GM12878 (cell line): Measurements from ENCODE around the gene C16orf92. TPM values are rescaled to one million over a fixed set of nuclear protein-coding genes. Genes with fewer than 3 reads are reported as not detected.

Experiments
- ATAC-seq: fragments of 200-7000 bp; cut with Tn5 transposase; 3 replicates; pipeline ENCODE4 v1.9.1; 2020; ENCODE audit warnings: mild to moderate bottlenecking, moderate library complexity
- BruUV-seq: library from RNA; stranded (reverse); fragments of 400-500 nt; replicated peaks from 2 replicates; lab custom pipeline; 2021; lab: Mats Ljungman, UMichigan
- CTCF ChIA-PET: fragments of 300-600 bp; sonication (Branson Sonifier 250); formaldehyde crosslinking; extraction: SDS; loops from one replicate; lab custom pipeline; 2021; ENCODE audit warnings: inconsistent platforms; lab: Yijun Ruan, JAX
- POLR2A ChIA-PET: fragments of 350-600 bp; formaldehyde crosslinking; extraction: SDS; loops from one replicate; lab custom pipeline; 2021; ENCODE audit warnings: inconsistent platforms; lab: Charles Lee
- RAD21 ChIA-PET: fragments of 300-600 bp; sonication (Branson Sonifier 250); formaldehyde crosslinking; loops from one replicate; lab custom pipeline; 2023; ENCODE audit warnings: antibody characterized with exemption; ENCODE audit not compliant: unreplicated experiment; lab: Charles Lee
- SMC1A ChIA-PET: fragments of 300-600 bp; sonication (Branson Sonifier 250); formaldehyde crosslinking; loops from one replicate; lab custom pipeline; 2023; ENCODE audit not compliant: unreplicated experiment, uncharacterized antibody; lab: Charles Lee
- DNase-seq: peaks from one replicate; pipeline ENCODE4 v3.0.0-alpha.2; 2011; ENCODE audit warnings: low read depth, low spot score
- FAIRE-seq: peaks from 3 replicates; lab custom pipeline; 2011; peaks lifted over from hg19 to GRCh38; lab: Jason Lieb, UNC
- H2AFZ ChIP-seq: 2 replicates; pipeline ENCODE4 v1.6.0; 2011; ENCODE audit warnings: low read depth, low read length, control low read depth; ENCODE audit not compliant: control insufficient read depth
- H3K27ac ChIP-seq: 2 replicates; pipeline ENCODE4 v1.5.1; 2011; ENCODE audit warnings: control low read depth; ENCODE audit not compliant: control insufficient read depth, insufficient read depth
- H3K27me3 ChIP-seq, 2 experiments: replicated peaks in 1 of 2; 2 replicates each; pipeline versions ENCODE4 v1.6.0 to v1.6.1; 2011; ENCODE audit warnings: low read length in 1 of 2; ENCODE audit not compliant: control insufficient read depth in 2 of 2, insufficient read depth in 2 of 2
- H3K36me3 ChIP-seq, 2 experiments: 2 replicates each; pipeline ENCODE4 v1.5.1; 2011; ENCODE audit warnings: low read length in 1 of 2; ENCODE audit not compliant: control insufficient read depth in 2 of 2, insufficient read depth in 2 of 2
- H3K4me1 ChIP-seq: 2 replicates; pipeline ENCODE4 v1.6.1; 2011; ENCODE audit warnings: mild to moderate bottlenecking, low read length, moderate library complexity, mixed read lengths; ENCODE audit not compliant: control insufficient read depth, insufficient read depth
- H3K4me2 ChIP-seq: 2 replicates; pipeline ENCODE4 v1.6.0; 2011; ENCODE audit warnings: control low read depth; ENCODE audit not compliant: control insufficient read depth, insufficient read depth
- H3K4me3 ChIP-seq: fragments of 200-600 bp; sonication (generic); 2 replicates; pipeline ENCODE4 v1.5.1; 2016
- H3K79me2 ChIP-seq: 2 replicates; pipeline ENCODE4 v1.6.0; 2011; ENCODE audit warnings: low read length; ENCODE audit not compliant: control insufficient read depth, insufficient read depth
- H3K9ac ChIP-seq: 2 replicates; pipeline ENCODE4 v1.8.0; 2011; ENCODE audit warnings: low read length, control low read depth, mixed read lengths; ENCODE audit not compliant: control insufficient read depth, insufficient read depth
- H3K9me3 ChIP-seq: replicated peaks from 3 replicates; pipeline ENCODE4 v1.5.1; 2011; ENCODE audit warnings: mild to moderate bottlenecking, low read length; ENCODE audit not compliant: control insufficient read depth, insufficient read depth
- H4K20me1 ChIP-seq: 2 replicates; pipeline ENCODE4 v1.6.0; 2011; ENCODE audit not compliant: control insufficient read depth, insufficient read depth
- BHLHE40 ChIP-seq, 2 experiments: fragments of 450-650 bp in 1 of 2; IDR thresholded peaks; 2 replicates each; pipeline ENCODE4 v1.6.1; 2011 to 2017; ENCODE audit warnings: low read depth in 2 of 2, borderline replicate concordance in 1 of 2, improper control_type of control experiment in 1 of 2, low read length in 1 of 2, mild to moderate bottlenecking in 1 of 2
- CBFB ChIP-seq: IDR thresholded peaks from 2 replicates; pipeline ENCODE4 v1.6.1; 2016; ENCODE audit warnings: antibody characterized with exemption, low read depth
- JUNB ChIP-seq: IDR thresholded peaks from 2 replicates; pipeline ENCODE4 v1.6.1; 2016; ENCODE audit warnings: antibody characterized with exemption, mild to moderate bottlenecking
- LARP7 ChIP-seq: fragments of 450-650 bp; IDR thresholded peaks from 2 replicates; pipeline ENCODE4 v1.6.1; 2017; ENCODE audit warnings: mild to moderate bottlenecking
- MEF2A ChIP-seq: IDR thresholded peaks from 2 replicates; pipeline ENCODE4 v1.6.1; 2011; ENCODE audit warnings: low read depth, mild to moderate bottlenecking, low read length, moderate library complexity; ENCODE audit not compliant: insufficient read depth
- MYC ChIP-seq: IDR thresholded peaks from 2 replicates; pipeline ENCODE4 v1.6.1; 2011; ENCODE audit warnings: mild to moderate bottlenecking, low read length, moderate library complexity, inconsistent platforms; ENCODE audit not compliant: insufficient read depth, insufficient replicate concordance, insufficient read length, severe bottlenecking
- NBN ChIP-seq: fragments of 450-650 bp; IDR thresholded peaks from 2 replicates; pipeline ENCODE4 v1.6.1; 2016
- NR2C1 ChIP-seq: fragments of 450-650 bp; IDR thresholded peaks from 2 replicates; pipeline ENCODE4 v1.6.1; 2017; ENCODE audit warnings: antibody characterized with exemption, mild to moderate bottlenecking, moderate library complexity
- YBX1 ChIP-seq: fragments of 450-650 bp; IDR thresholded peaks from 2 replicates; pipeline ENCODE4 v1.6.1; 2016; ENCODE audit warnings: antibody characterized with exemption
- WGBS: methylation state at CpG from one replicate; pipeline ENCODE4 v1.1.6; 2016; ENCODE audit warnings: low lambda C conversion rate; ENCODE audit not compliant: insufficient replicate concordance, insufficient coverage; ENCODE audit errors: missing lambda C conversion rate; 5-methylcytosine and 5-hydroxymethylcytosine counted together
- in situ Hi-C: fragments of 300-500 bp; cut with MboI; formaldehyde crosslinking; loops from 9 replicates; pipeline ENCODE4 v1.14.3; 2018; ENCODE audit warnings: mixed read lengths
- intact Hi-C: fragments of 100-400 bp; cut with micrococcal nuclease; formaldehyde crosslinking; loops from one replicate; pipeline ENCODE4 v1.14.2; 2022; ENCODE audit not compliant: unreplicated experiment
- polyA plus RNA-seq, 11 experiments: library from polyadenylated mRNA; depleted of rRNA in 4 of 11; unstranded in 6 of 11; stranded (reverse) in 5 of 11; fragments of >200 nt; fragmentation: Nextera tagmentation in 4 of 11; fragmentation: Illumina TruSeq in 1 of 11; extraction: Ambion mirVana in 4 of 11; extraction: Trizol in 1 of 11; gene quantifications; 1 replicate in 1 of 11; 2 replicates in 10 of 11; pipeline versions ENCODE4 v1.2.1 to v1.2.3, GENCODE V29; 2011 to 2016; ENCODE audit warnings: inconsistent platforms in 2 of 11, missing spikeins in 2 of 11, low read depth in 1 of 11
- total RNA-seq, 4 experiments: library from RNA; depleted of rRNA in 3 of 4; stranded (reverse); fragments of >200 nt in 3 of 4; fragmentation: Illumina TruSeq in 1 of 4; extraction: Trizol in 1 of 4; gene quantifications; 2 replicates each; pipeline versions ENCODE4 v1.2.1 to v1.2.3, GENCODE V29; 2013 to 2021
- TF ChIP-seq, protein P1 (sequence below): IDR thresholded peaks from 2 replicates; pipeline ENCODE4 v1.6.1; 2012; ENCODE audit warnings: low read depth, low read length, improper control_type of control experiment
- TF ChIP-seq, protein P2 (sequence below): fragments of 450-650 bp; formaldehyde crosslinking; IDR thresholded peaks from 2 replicates; pipeline ENCODE4 v1.4.0; 2020; ENCODE audit warnings: mild to moderate bottlenecking, moderate library complexity
- TF ChIP-seq, protein P3 (sequence below): fragments of 450-650 bp; IDR thresholded peaks from 2 replicates; pipeline ENCODE4 v1.6.1; 2016; ENCODE audit warnings: mild to moderate bottlenecking, moderate library complexity, borderline replicate concordance

The C16orf92 gene
- total and polyA plus RNA-seq, 10 of the 15 experiments (the other 5 are each of a cell fraction or from before 2014, with no cell fraction given), result not detected

DNA sequence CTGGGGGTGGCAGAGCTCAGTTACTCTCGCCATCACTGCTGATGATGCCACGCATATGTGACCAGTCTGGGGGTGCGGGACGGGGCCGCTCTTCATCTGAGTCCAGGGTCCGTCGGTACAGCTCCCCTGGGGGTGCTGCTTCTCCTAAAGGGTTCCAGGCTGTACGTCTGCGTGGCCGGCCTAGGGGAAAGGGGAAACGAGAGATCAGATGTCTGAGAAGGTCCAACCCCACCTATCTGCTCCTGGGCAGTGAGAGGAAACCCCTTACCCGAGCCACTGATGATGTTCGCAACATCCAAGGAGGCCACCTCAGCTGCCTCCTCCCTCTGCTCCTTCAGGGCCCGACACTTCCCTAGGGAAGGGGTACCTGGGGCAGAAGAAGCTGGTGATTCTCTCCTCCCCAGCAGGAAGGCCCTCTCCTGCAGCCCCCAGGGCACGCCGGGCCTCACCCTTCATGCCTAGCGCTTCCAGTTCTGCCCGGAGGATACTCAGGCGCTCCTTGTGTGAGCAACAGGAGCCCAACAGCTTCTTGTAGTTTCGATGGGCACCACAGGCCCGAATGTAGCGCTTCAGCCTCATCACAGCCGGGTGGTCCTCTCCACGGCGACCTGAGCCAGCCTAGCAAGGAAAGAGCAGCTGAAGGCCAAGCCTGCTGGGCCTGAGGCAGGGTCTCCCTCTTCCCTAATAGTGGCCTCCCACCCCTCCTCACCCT is 29.7 kb upstream of the C16orf92 start:
- Histone ChIP-seq H4K20me1 (no peaks in the 10 kb centered on the region), H3K4me2 (no peak overlapping the region), H3K9me3 (no peaks in the 10 kb centered on the region), H3K79me2 (peaks cover 19% of the 10 kb centered on the region), H3K36me3 (peaks cover 5 to 21% of the 10 kb centered on the region in 2 experiments), H3K9ac (no peak overlapping the region), H3K4me1 (peaks cover 9% of the 10 kb centered on the region), H3K4me3 (no peak overlapping the region), H3K27me3 (no peaks in the 10 kb centered on the region), H3K27ac (no peak overlapping the region), H2AFZ (no peak overlapping the region)
- ChIA-PET SMC1A (interaction anchor here (0.7 to 1.9 kb wide), 3 partner anchors 18 to 62 kb away, joined by 3 to 9 read pairs (median 4); partner anchors contain the start of gene TAOK2), POLR2A (interaction anchor here (0.5 to 2.1 kb wide), 5 partner anchors 18 to 68 kb away, joined by 3 to 9 read pairs (median 3); partner anchors contain the start of gene TAOK2), CTCF (interaction anchor here (0.9 to 1.7 kb wide), 2 partner anchors 18 to 76 kb away, joined by 3 to 4 read pairs; no protein-coding TSS in a partner anchor), RAD21 (interaction anchor here (0.7 to 0.8 kb wide), 2 partner anchors 8 to 21 kb away, joined by 3 read pairs; no protein-coding TSS in a partner anchor)
- TF ChIP-seq NBN (no peak), MYC (no peak), NR2C1 (no peak), CBFB (no peak), YBX1 (no peak), JUNB (no peak), LARP7 (no peak), BHLHE40 (IDR thresholded peaks at IDR 0.05; ENCODE audit: borderline replicate concordance in 1 of 2, low read depth in 2 of 2, low read length in 1 of 2) (no peak), MEF2A (no peak)
- TF ChIP-seq, protein P1, sequence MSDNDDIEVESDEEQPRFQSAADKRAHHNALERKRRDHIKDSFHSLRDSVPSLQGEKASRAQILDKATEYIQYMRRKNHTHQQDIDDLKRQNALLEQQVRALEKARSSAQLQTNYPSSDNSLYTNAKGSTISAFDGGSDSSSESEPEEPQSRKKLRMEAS, result no peak
- TF ChIP-seq, protein P2, sequence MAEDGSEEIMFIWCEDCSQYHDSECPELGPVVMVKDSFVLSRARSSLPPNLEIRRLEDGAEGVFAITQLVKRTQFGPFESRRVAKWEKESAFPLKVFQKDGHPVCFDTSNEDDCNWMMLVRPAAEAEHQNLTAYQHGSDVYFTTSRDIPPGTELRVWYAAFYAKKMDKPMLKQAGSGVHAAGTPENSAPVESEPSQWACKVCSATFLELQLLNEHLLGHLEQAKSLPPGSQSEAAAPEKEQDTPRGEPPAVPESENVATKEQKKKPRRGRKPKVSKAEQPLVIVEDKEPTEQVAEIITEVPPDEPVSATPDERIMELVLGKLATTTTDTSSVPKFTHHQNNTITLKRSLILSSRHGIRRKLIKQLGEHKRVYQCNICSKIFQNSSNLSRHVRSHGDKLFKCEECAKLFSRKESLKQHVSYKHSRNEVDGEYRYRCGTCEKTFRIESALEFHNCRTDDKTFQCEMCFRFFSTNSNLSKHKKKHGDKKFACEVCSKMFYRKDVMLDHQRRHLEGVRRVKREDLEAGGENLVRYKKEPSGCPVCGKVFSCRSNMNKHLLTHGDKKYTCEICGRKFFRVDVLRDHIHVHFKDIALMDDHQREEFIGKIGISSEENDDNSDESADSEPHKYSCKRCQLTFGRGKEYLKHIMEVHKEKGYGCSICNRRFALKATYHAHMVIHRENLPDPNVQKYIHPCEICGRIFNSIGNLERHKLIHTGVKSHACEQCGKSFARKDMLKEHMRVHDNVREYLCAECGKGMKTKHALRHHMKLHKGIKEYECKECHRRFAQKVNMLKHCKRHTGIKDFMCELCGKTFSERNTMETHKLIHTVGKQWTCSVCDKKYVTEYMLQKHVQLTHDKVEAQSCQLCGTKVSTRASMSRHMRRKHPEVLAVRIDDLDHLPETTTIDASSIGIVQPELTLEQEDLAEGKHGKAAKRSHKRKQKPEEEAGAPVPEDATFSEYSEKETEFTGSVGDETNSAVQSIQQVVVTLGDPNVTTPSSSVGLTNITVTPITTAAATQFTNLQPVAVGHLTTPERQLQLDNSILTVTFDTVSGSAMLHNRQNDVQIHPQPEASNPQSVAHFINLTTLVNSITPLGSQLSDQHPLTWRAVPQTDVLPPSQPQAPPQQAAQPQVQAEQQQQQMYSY (CRISPR knock-in tag), result no peak
- TF ChIP-seq, protein P3, sequence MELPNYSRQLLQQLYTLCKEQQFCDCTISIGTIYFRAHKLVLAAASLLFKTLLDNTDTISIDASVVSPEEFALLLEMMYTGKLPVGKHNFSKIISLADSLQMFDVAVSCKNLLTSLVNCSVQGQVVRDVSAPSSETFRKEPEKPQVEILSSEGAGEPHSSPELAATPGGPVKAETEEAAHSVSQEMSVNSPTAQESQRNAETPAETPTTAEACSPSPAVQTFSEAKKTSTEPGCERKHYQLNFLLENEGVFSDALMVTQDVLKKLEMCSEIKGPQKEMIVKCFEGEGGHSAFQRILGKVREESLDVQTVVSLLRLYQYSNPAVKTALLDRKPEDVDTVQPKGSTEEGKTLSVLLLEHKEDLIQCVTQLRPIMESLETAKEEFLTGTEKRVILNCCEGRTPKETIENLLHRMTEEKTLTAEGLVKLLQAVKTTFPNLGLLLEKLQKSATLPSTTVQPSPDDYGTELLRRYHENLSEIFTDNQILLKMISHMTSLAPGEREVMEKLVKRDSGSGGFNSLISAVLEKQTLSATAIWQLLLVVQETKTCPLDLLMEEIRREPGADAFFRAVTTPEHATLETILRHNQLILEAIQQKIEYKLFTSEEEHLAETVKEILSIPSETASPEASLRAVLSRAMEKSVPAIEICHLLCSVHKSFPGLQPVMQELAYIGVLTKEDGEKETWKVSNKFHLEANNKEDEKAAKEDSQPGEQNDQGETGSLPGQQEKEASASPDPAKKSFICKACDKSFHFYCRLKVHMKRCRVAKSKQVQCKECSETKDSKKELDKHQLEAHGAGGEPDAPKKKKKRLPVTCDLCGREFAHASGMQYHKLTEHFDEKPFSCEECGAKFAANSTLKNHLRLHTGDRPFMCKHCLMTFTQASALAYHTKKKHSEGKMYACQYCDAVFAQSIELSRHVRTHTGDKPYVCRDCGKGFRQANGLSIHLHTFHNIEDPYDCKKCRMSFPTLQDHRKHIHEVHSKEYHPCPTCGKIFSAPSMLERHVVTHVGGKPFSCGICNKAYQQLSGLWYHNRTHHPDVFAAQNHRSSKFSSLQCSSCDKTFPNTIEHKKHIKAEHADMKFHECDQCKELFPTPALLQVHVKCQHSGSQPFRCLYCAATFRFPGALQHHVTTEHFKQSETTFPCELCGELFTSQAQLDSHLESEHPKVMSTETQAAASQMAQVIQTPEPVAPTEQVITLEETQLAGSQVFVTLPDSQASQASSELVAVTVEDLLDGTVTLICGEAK, result no peak
- no TSS peak for BruUV-seq
- FAIRE-seq (no peak), ATAC-seq (no peak), DNase-seq (no peak)
- in situ Hi-C loops (no loop called here), intact Hi-C loops (no loop called here)
- 86% methylated on average over 25 of the region's 25 CpGs for WGBS
